Activated naive CD4-positive, alpha-beta T cell treated with anti-CD3 and anti-CD28 coated beads, Interleukin-2, amount 50 U/mL, for 16 hours (primary cell): Measurements from ENCODE around the gene TMEM9.

Experiments used
- DNase-seq: peaks from one replicate; pipeline ENCODE4 v3.0.0-alpha.2; 2020

The TMEM9 gene

GRCh38 chr1:201144701-201145100 lies 9.6 kb downstream of the TMEM9 start:
- DNase-seq, result no peak

GRCh38 chr1:201143726-201144635 lies 10.3 kb downstream of the TMEM9 start:
- DNase-seq, result no peak

- no peak for DNase-seq
These were observed 11.2 kb downstream of the TMEM9 start for GRCh38 chr1:201142849-201143725.

- DNase-seq, result no peak
These were observed 12.0 kb downstream of the TMEM9 start for GRCh38 chr1:201142011-201142848.

GRCh38 chr1:201141418-201141817 lies 12.9 kb downstream of the TMEM9 start:
- DNase-seq, result no peak

GRCh38 chr1:201140941-201141260 lies 13.4 kb downstream of the TMEM9 start:
- DNase-seq, result no peak

GRCh38 chr1:201140235-201140940 lies 13.9 kb downstream of the TMEM9 start:
- DNase-seq, result no peak

GRCh38 chr1:201139756-201140155 lies 14.5 kb downstream of the TMEM9 start:
- no peak for DNase-seq

GRCh38 chr1:201139306-201139705 lies 15.0 kb downstream of the TMEM9 start:
- no peak for DNase-seq

GRCh38 chr1:201138311-201138840 lies 15.9 kb downstream of the TMEM9 start:
- DNase-seq, result no peak

GRCh38 chr1:201137579-201138310 lies 16.5 kb downstream of the TMEM9 start:
- DNase-seq, result no peak

- DNase-seq, result no peak
These were observed 17.3 kb downstream of the TMEM9 start for GRCh38 chr1:201137024-201137392.

GRCh38 chr1:201136355-201137023 lies 17.8 kb downstream of the TMEM9 start:
- no peak for DNase-seq

- DNase-seq, result no peak
These were observed 19.9 kb downstream of the TMEM9 start for GRCh38 chr1:201134405-201134804.

- no peak for DNase-seq
These were observed 22.9 kb downstream of the TMEM9 start for GRCh38 chr1:201131398-201131797.

- no peak for DNase-seq
These were observed 25.3 kb downstream of the TMEM9 start for GRCh38 chr1:201128962-201129361.

GRCh38 chr1:201128476-201128875 lies 25.8 kb downstream of the TMEM9 start:
- DNase-seq, result no peak

- DNase-seq, result no peak
These were observed 26.4 kb downstream of the TMEM9 start for GRCh38 chr1:201127755-201128455.

GRCh38 chr1:201126832-201127754 lies 27.2 kb downstream of the TMEM9 start, which contains the start of gene ASCL5:
Gene ASCL5 (minus strand): TSS chr1:201127184. CDS start chr1:201115372, 11,812 bp downstream.
- DNase-seq, result no peak
